Thymus (tissue), 11 donors: ENCODE results near the gene NSUN2. TPM values are rescaled to one million over a fixed set of nuclear protein-coding genes. Genes with fewer than 3 reads are reported as not detected.

Experiments used
- DNase-seq, 9 donors: peaks; one replicate each; pipeline ENCODE4 v3.0.0-alpha.2; 2013; ENCODE audit warnings: low spot score in 9 of 9, low read depth in 6 of 9, missing footprints in 1 of 9
- H3K27ac ChIP-seq, 2 donors: one replicate each; pipeline ENCODE4 v1.5.1; 2013; ENCODE audit warnings: control low read depth in 1 of 2, low read depth in 1 of 2, low read length in 1 of 2, mild to moderate bottlenecking in 1 of 2, moderate library complexity in 1 of 2
- H3K27me3 ChIP-seq, 2 donors: one replicate each; pipeline ENCODE4 v1.5.1; 2013; ENCODE audit warnings: low read length in 1 of 2; ENCODE audit not compliant: control insufficient read depth in 2 of 2, insufficient read depth in 1 of 2
- H3K36me3 ChIP-seq, 2 donors: one replicate each; pipeline ENCODE4 v1.5.1; 2013; ENCODE audit warnings: low read length in 1 of 2, mild to moderate bottlenecking in 1 of 2, moderate library complexity in 1 of 2; ENCODE audit not compliant: control insufficient read depth in 2 of 2, insufficient read depth in 2 of 2
- H3K4me1 ChIP-seq, 2 donors: one replicate each; pipeline ENCODE4 v1.5.1; 2013; ENCODE audit warnings: low read length in 2 of 2; ENCODE audit not compliant: control insufficient read depth in 2 of 2, insufficient read depth in 2 of 2
- H3K4me3 ChIP-seq, 2 donors: one replicate each; pipeline ENCODE4 v1.5.1; 2013; ENCODE audit warnings: low read length in 2 of 2, control low read depth in 1 of 2, mild to moderate bottlenecking in 1 of 2
- H3K9me3 ChIP-seq, 2 donors: one replicate each; pipeline ENCODE4 v1.5.1; 2013; ENCODE audit warnings: low read length in 1 of 2, mild to moderate bottlenecking in 1 of 2; ENCODE audit not compliant: control insufficient read depth in 2 of 2, insufficient read depth in 1 of 2
- WGBS: extraction: QIAGEN DNeasy Blood & Tissue Kit; methylation state at CpG from one replicate; pipeline ENCODE4 v1.1.7; 2013; 5-methylcytosine and 5-hydroxymethylcytosine counted together
- polyA plus RNA-seq: library from polyadenylated mRNA; stranded (reverse); fragments of 200-250 nt; gene quantifications from one replicate; pipeline ENCODE4 v1.2.3, GENCODE V29; 2013
- total RNA-seq: library from RNA; stranded (reverse); fragments of 120-200 nt; gene quantifications from one replicate; pipeline ENCODE4 v1.2.4, GENCODE V29; 2013
- donor health status: healthy.

Gene NSUN2
- total and polyA plus RNA-seq, 2 donors, result 43.9 to 68.1 TPM

GRCh38 chr5:6568383-6568782 is 64.5 kb downstream of the NSUN2 start:
- Histone ChIP-seq H3K27ac (no peak overlapping the region), H3K36me3 (no peaks in the 10 kb centered on the region), H3K9me3 (no peaks in the 10 kb centered on the region), H3K27me3 (peaks cover 0 to 4% of the 10 kb centered on the region in 2 donors), H3K4me3 (no peak overlapping the region), H3K4me1 (no peaks in the 10 kb centered on the region)
- DNase-seq, result no peak
- WGBS, result 90% methylated on average over 6 of the region's 6 CpGs

GRCh38 chr5:6567835-6568234 is 65.0 kb downstream of the NSUN2 start:
- Histone ChIP-seq H3K4me3 (no peak overlapping the region), H3K27me3 (peaks cover 0 to 4% of the 10 kb centered on the region in 2 donors), H3K9me3 (no peaks in the 10 kb centered on the region), H3K36me3 (no peaks in the 10 kb centered on the region), H3K27ac (no peak overlapping the region), H3K4me1 (no peaks in the 10 kb centered on the region)
- no peak for DNase-seq

DNA sequence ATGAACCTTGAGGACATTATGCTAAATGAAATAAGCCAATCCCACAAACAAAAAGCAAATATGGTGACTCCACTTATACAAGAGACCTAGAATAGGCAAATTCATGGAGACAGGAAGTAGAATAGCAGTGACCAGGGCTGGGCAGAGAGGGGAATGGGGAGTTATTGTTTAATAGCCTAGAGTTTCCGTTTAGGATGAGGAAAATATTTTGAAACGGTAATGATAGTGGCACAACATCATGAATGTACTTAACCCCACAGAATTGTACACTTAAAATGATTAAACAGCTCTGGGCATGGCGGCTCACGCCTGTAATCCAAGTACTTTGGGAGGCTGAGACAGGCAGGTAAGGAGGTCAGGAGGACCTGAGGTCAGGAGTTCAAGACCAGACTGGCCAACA is 65.8 kb downstream of the NSUN2 start:
- no peaks in the 10 kb centered on the region for H3K27me3 ChIP-seq
- H3K4me3 ChIP-seq, result no peak overlapping the region
- H3K4me1 ChIP-seq, result no peaks in the 10 kb centered on the region
- no peaks in the 10 kb centered on the region for H3K36me3 ChIP-seq
- DNase-seq, result no peak
- H3K27ac ChIP-seq, result no peak overlapping the region
- 97% methylated on average over 4 of the region's 4 CpGs for WGBS
- H3K9me3 ChIP-seq, result no peaks in the 10 kb centered on the region

DNA sequence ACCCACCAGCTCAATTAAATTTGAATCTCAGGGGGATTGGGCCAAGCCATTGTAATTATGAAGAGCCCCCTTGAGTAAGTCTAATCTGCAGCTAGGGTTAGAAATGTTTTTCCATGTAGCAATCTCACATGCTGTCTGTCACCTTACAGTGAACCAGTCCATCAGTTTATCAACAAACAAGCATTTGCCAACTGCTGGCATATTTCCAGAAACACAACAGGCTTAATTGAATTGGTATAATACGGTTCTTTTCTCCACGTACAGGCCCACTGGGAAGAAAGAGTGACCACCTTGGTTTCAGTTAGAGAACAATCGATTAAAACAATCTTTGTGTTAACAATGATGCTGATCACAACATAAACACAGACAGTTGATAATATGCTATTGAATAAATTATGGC is 67.4 kb downstream of the NSUN2 start:
- DNase-seq, result no peak
- Histone ChIP-seq H3K4me1 (no peaks in the 10 kb centered on the region), H3K4me3 (no peak overlapping the region), H3K27ac (no peak overlapping the region), H3K9me3 (no peaks in the 10 kb centered on the region), H3K36me3 (no peaks in the 10 kb centered on the region), H3K27me3 (no peaks in the 10 kb centered on the region)
- 97% methylated on average over 3 of the region's 3 CpGs for WGBS

DNA sequence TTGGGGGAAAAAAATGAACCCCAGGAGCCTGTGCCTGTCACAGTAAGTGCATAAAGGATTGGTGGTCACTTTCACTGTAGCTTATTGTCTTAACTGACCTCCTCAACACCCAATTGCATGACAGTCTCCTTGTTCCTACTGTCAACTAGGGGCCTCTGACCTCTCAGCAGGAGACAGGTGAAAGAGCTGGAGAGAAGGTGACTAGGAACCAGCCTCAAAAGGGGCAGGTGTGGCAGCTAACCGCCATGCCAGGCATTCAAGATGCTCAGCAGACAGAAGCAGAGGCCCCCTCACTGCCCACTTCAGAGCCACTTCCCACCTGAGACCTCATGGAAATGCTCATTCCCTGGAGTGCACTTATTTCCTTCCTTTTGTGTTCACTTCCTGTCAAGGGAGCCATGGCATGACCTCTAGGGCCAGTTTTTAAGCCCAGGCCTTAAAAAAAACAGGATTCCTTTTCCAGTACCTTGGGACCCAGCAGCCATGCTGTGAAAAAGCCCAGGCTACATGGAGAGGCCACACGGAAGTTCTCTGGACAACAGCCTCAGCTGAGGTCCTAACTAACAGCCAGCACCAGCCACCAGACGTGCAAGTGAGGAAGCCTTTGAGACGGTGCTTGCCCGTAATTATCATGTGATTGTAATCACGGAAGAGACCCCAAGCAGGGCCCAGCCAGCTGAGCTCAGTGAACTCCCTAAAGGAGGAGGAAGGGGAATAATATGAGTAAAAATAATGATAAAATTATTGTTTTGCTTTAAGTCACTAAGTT is 74.9 kb downstream of the NSUN2 start:
- Histone ChIP-seq H3K27ac (no peak overlapping the region), H3K36me3 (no peaks in the 10 kb centered on the region), H3K27me3 (no peaks in the 10 kb centered on the region), H3K4me3 (no peak overlapping the region), H3K4me1 (no peaks in the 10 kb centered on the region), H3K9me3 (no peaks in the 10 kb centered on the region)
- WGBS, result 93% methylated on average over 6 of the region's 6 CpGs
- DNase-seq, result no peak

- Histone ChIP-seq H3K27ac (no peak overlapping the region), H3K4me1 (no peaks in the 10 kb centered on the region), H3K36me3 (no peaks in the 10 kb centered on the region), H3K4me3 (no peak overlapping the region), H3K27me3 (no peaks in the 10 kb centered on the region), H3K9me3 (no peaks in the 10 kb centered on the region)
- 85% methylated on average over 1 of the region's 1 CpG for WGBS
- no peak for DNase-seq
Measured at GRCh38 chr5:6556802-6557102, 76.1 kb downstream of the NSUN2 start.

GRCh38 chr5:6556089-6556801 is 76.6 kb downstream of the NSUN2 start:
- Histone ChIP-seq H3K9me3 (no peaks in the 10 kb centered on the region), H3K27ac (no peak overlapping the region), H3K4me1 (no peaks in the 10 kb centered on the region), H3K4me3 (no peak overlapping the region), H3K36me3 (no peaks in the 10 kb centered on the region), H3K27me3 (no peaks in the 10 kb centered on the region)
- whole genome bisulfite sequencing, result 92% methylated on average over 8 of the region's 8 CpGs
- DNase-seq, result no peak

GRCh38 chr5:6554812-6555211 is 78.0 kb downstream of the NSUN2 start:
- Histone ChIP-seq H3K4me3 (no peak overlapping the region), H3K9me3 (no peaks in the 10 kb centered on the region), H3K27me3 (no peaks in the 10 kb centered on the region), H3K27ac (no peak overlapping the region), H3K36me3 (no peaks in the 10 kb centered on the region), H3K4me1 (no peaks in the 10 kb centered on the region)
- WGBS, result 88% methylated on average over 4 of the region's 4 CpGs
- no peak for DNase-seq

DNA sequence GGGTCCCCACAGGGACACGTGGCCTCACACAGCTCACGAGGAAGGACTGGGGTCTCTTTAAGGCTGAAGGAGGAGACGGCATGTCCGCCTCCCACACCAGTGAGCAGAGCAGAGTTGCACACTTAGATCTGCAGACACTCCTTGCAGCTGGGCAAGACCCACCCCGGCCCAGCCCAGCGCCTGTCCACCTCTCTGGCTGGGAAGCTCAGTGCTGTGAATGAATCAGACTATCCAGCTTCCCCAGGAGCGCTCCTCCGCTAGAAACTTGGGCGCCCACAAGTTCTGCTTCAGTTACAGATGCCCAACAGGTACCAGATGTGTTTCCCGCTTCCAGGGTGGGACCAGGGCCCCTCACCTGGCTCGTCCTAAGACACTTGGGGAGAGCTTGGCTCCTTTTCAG is 78.9 kb downstream of the NSUN2 start:
- H3K27me3 ChIP-seq, result no peaks in the 10 kb centered on the region
- 85% methylated on average over 11 of the region's 11 CpGs for WGBS
- no peaks in the 10 kb centered on the region for H3K36me3 ChIP-seq

More for the DNA sequence above, 78.9 kb downstream of the NSUN2 start:
- Histone ChIP-seq H3K9me3 (no peaks in the 10 kb centered on the region), H3K27ac (no peak overlapping the region), H3K4me1 (no peaks in the 10 kb centered on the region), H3K4me3 (no peak overlapping the region)
- DNase-seq, result no peak
